ENCODE measurements around the gene SUV39H1. TPM values are rescaled to one million over a fixed set of nuclear protein-coding genes. Genes with fewer than 3 reads are reported as not detected.

Gene SUV39H1, protein sequence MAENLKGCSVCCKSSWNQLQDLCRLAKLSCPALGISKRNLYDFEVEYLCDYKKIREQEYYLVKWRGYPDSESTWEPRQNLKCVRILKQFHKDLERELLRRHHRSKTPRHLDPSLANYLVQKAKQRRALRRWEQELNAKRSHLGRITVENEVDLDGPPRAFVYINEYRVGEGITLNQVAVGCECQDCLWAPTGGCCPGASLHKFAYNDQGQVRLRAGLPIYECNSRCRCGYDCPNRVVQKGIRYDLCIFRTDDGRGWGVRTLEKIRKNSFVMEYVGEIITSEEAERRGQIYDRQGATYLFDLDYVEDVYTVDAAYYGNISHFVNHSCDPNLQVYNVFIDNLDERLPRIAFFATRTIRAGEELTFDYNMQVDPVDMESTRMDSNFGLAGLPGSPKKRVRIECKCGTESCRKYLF
- total RNA-seq (8.9 and 9.5 TPM in 2 replicates), polyA plus RNA-seq (5.2 and 6.7 TPM in 2 replicates), polyA minus RNA-seq (7.7 and 8.1 TPM in 2 replicates)
- total RNA-seq (2013), result 5.3 TPM

DNA sequence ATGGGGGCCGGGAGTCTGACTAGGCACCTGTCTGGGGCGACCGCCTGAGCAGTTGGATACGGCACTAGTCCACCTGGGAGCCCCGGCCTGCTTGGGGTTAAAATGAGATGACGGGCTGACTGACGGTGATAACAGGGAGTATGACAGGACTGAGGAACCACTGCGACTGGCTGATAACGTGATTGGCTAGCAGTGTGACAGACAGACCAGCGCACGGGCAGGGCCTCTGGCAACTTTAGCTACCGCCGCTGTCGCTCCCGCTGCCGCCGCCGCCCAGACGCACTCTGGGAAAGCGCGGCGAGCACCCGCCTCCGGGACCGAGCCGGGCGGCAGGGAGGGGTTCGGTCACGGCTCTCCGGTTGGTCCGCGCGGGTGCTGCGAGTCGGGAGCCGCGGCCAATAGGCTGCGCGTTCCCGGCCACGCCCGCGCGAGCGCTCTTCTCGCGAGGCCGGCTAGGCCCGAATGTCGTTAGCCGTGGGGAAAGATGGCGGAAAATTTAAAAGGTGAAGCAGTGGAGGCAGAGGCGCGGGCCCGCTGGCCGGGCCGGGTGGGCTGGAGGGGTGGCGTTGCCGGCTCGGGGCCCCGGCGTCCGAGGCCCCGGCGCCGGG lies at the start of gene SUV39H1:
Gene SUV39H1, plus strand, starts transcription at position 434 of the 608 bp plus-strand sequence. Its CDS starts 51 bp downstream, at position 485.
- no peak for TF ChIP-seq EZH2 (IDR thresholded peaks at IDR 0.05; ENCODE audit: borderline replicate concordance, insufficient read depth, low read depth, low read length, poor library complexity, severe bottlenecking)
- Histone ChIP-seq H3K4me2 (replicated peaks; ENCODE audit: low read depth, low read length, poor library complexity, severe bottlenecking) (peak within 1 kb of the TSS; percentile 79), H2AFZ (ENCODE audit: insufficient read depth, low read depth, low read length, poor library complexity, severe bottlenecking) (peak within 1 kb of the TSS; percentile 81), H3K4me3 (ENCODE audit: control extremely low read depth in 1 of 5, extremely low read depth in 1 of 5, insufficient read depth in 1 of 5, low read depth in 2 of 5, low read length in 4 of 5) (peak within 1 kb of the TSS; percentile 13 to 63 (median 60)), H4K20me1 (ENCODE audit: control insufficient read depth, insufficient read depth, low read length, poor library complexity, severe bottlenecking) (no peaks in the 10 kb centered on the region), H3K79me2 (ENCODE audit: control insufficient read depth, insufficient read depth, low read length) (peaks cover 7% of the 10 kb centered on the region), H3K27ac (ENCODE audit: low read length in 2 of 2) (peak within 1 kb of the TSS; percentile 63 to 85), H3K27me3 (replicated peaks in 1 of 4; ENCODE audit: control extremely low read depth in 1 of 4, control insufficient read depth in 3 of 4, insufficient read depth in 4 of 4, low read length in 3 of 4) (no peaks in the 10 kb centered on the region), H3K9me3 (ENCODE audit: control extremely low read depth in 1 of 3, control insufficient read depth in 2 of 3, insufficient read depth in 1 of 3, low read length in 2 of 3) (no peaks in the 10 kb centered on the region), H3K9ac (ENCODE audit: low read length) (peak within 1 kb of the TSS; percentile 72), H3K36me3 (replicated peaks in 1 of 2; ENCODE audit: control extremely low read depth in 1 of 2, control insufficient read depth in 1 of 2, extremely low read depth in 1 of 2, insufficient read depth in 2 of 2, low read length in 1 of 2) (peaks cover 0 to 6% of the 10 kb centered on the region in 2 experiments), H3K4me1 (ENCODE audit: control insufficient read depth in 2 of 2, insufficient read depth in 2 of 2, low read length in 2 of 2) (peaks cover 7 to 16% of the 10 kb centered on the region in 2 donors)
- Mint-ChIP-seq H3K9me3 (ENCODE audit: insufficient read depth) (no peaks in the 10 kb centered on the region), H3K4me3 (peak within 1 kb of the TSS; percentile 92), H3K27ac (peak within 1 kb of the TSS; percentile 93), H3K4me1 (peaks cover 16% of the 10 kb centered on the region), H3K27me3 (no peaks in the 10 kb centered on the region)
- ChIA-PET POLR2A (interaction anchor here (0.7 to 1.6 kb wide), 3 partner anchors 13 to 242 kb away, joined by 3 to 7 read pairs (median 4); partner anchors contain the start of gene WAS), CTCF (interaction anchor here (1.2 to 2.1 kb wide), 2 partner anchors 13 to 48 kb away, joined by 4 to 7 read pairs; no protein-coding TSS in a partner anchor)
- WGBS (ENCODE audit: insufficient coverage), result under 1% methylated on average over 48 of the region's 66 CpGs
- intact Hi-C loops (cut with micrococcal nuclease), result loop anchor here (1.0 to 5.0 kb wide), 9 partner anchors 13 to 215 kb away; partner anchors contain the start of genes HDAC6, SLC35A2, TBC1D25 and WAS
- ATAC-seq (ENCODE audit: low read depth) (peak; percentile 95), DNase-seq (peak; percentile 89)

DNA sequence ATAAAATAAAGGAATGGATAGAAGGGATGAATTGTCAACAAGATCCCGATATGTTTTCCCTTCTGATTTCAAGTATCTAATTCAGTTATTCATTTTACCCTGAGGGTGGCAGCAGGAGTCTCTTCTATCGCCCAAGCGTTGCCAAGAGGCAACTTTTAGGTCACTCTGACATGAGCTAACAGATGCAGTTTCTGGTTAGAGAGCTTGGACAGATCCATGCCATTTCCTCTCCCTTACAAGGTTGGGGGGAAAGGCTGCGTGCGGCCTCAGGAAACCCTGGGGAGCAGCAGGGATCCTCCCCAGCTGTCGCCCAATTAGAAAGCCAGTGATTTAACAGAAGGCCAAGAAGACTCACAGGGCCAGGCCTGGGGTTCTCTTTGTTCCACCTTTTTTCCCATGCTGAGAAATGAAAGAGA lies 48.2 kb upstream of the SUV39H1 start:
- no peaks in the 10 kb centered on the region for H4K20me1 ChIP-seq (ENCODE audit: control insufficient read depth, insufficient read depth, low read length, poor library complexity, severe bottlenecking)
- no peak for TF ChIP-seq EZH2 (IDR thresholded peaks at IDR 0.05; ENCODE audit: borderline replicate concordance, insufficient read depth, low read depth, low read length, poor library complexity, severe bottlenecking)
- TF ChIP-seq, protein P1, sequence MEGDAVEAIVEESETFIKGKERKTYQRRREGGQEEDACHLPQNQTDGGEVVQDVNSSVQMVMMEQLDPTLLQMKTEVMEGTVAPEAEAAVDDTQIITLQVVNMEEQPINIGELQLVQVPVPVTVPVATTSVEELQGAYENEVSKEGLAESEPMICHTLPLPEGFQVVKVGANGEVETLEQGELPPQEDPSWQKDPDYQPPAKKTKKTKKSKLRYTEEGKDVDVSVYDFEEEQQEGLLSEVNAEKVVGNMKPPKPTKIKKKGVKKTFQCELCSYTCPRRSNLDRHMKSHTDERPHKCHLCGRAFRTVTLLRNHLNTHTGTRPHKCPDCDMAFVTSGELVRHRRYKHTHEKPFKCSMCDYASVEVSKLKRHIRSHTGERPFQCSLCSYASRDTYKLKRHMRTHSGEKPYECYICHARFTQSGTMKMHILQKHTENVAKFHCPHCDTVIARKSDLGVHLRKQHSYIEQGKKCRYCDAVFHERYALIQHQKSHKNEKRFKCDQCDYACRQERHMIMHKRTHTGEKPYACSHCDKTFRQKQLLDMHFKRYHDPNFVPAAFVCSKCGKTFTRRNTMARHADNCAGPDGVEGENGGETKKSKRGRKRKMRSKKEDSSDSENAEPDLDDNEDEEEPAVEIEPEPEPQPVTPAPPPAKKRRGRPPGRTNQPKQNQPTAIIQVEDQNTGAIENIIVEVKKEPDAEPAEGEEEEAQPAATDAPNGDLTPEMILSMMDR (IDR thresholded peaks at IDR 0.05), result peak; percentile 65
- H3K4me3 Mint-ChIP-seq, result no peak overlapping the region
- DNase-seq, result peak; percentile 60
- no peaks in the 10 kb centered on the region for H3K79me2 ChIP-seq (ENCODE audit: control insufficient read depth, insufficient read depth, low read length)
- no peak overlapping the region for H3K4me2 ChIP-seq (replicated peaks; ENCODE audit: low read depth, low read length, poor library complexity, severe bottlenecking)
- intact Hi-C loops (cut with micrococcal nuclease), result loop anchor here (1.0 to 5.0 kb wide), 5 partner anchors 48 to 1189 kb away; partner anchors contain the start of genes SUV39H1 and TFE3
- WGBS (ENCODE audit: insufficient coverage), result 25% methylated on average over 2 of the region's 6 CpGs
- H3K4me1 ChIP-seq (ENCODE audit: control insufficient read depth in 2 of 2, insufficient read depth in 2 of 2, low read length in 2 of 2), result no peaks in the 10 kb centered on the region
- H3K36me3 ChIP-seq (replicated peaks in 1 of 2; ENCODE audit: control extremely low read depth in 1 of 2, control insufficient read depth in 1 of 2, extremely low read depth in 1 of 2, insufficient read depth in 2 of 2, low read length in 1 of 2), result no peaks in the 10 kb centered on the region
- peak; percentile 73 for ATAC-seq (ENCODE audit: low read depth)
- peak overlapping the region; percentile 70 for H3K27ac Mint-ChIP-seq
- CTCF ChIA-PET, result interaction anchor here (0.6 to 2.3 kb wide), 33 partner anchors 15 to 1226 kb away, joined by 3 to 20 read pairs (median 4); partner anchors contain the start of genes GRIPAP1, HDAC6, KCND1 and PQBP1
- no peaks in the 10 kb centered on the region for H3K9me3 ChIP-seq (ENCODE audit: control extremely low read depth in 1 of 3, control insufficient read depth in 2 of 3, insufficient read depth in 1 of 3, low read length in 2 of 3)
- no peaks in the 10 kb centered on the region for H3K4me1 Mint-ChIP-seq
- H3K9ac ChIP-seq (ENCODE audit: low read length), result no peak overlapping the region
- H3K27ac ChIP-seq (ENCODE audit: low read length in 2 of 2), result no peak overlapping the region
- no peaks in the 10 kb centered on the region for H3K9me3 Mint-ChIP-seq (ENCODE audit: insufficient read depth)
- no peaks in the 10 kb centered on the region for H3K27me3 ChIP-seq (replicated peaks in 1 of 4; ENCODE audit: control extremely low read depth in 1 of 4, control insufficient read depth in 3 of 4, insufficient read depth in 4 of 4, low read length in 3 of 4)
- H2AFZ ChIP-seq (ENCODE audit: insufficient read depth, low read depth, low read length, poor library complexity, severe bottlenecking), result no peak overlapping the region
- H3K4me3 ChIP-seq (ENCODE audit: control extremely low read depth in 1 of 5, extremely low read depth in 1 of 5, insufficient read depth in 1 of 5, low read depth in 2 of 5, low read length in 4 of 5), result no peak overlapping the region
- H3K27me3 Mint-ChIP-seq, result no peaks in the 10 kb centered on the region
- POLR2A ChIA-PET, result no interaction called here
